A549 (cell line): Measurements from ENCODE around the gene IFNB1. TPM values are rescaled to one million over a fixed set of nuclear protein-coding genes. Genes with fewer than 3 reads are reported as not detected.

Experiments used
- ATAC-seq, 2 experiments: fragments of 200-7000 bp in 1 of 2; fragments of >200 bp in 1 of 2; cut with Nextera tagmentation in 1 of 2; cut with Tn5 transposase in 1 of 2; 3 replicates each; pipeline versions ENCODE4 v1.8.0 to v1.9.1; 2018 to 2020; ENCODE audit warnings: mild to moderate bottlenecking in 1 of 2, moderate library complexity in 1 of 2
- CTCF ChIA-PET: fragments of 300-600 bp; sonication (Branson Sonifier 250); formaldehyde crosslinking; extraction: SDS; loops from one replicate; lab custom pipeline; 2021; ENCODE audit warnings: antibody characterized with exemption, inconsistent platforms; lab: Yijun Ruan, JAX
- POLR2A ChIA-PET: fragments of 350-600 bp; formaldehyde crosslinking; extraction: SDS; loops from one replicate; lab custom pipeline; 2021; ENCODE audit warnings: antibody characterized with exemption, inconsistent platforms; lab: Yijun Ruan, JAX
- DNase-seq, 2 experiments: peaks; one replicate each; pipeline versions ENCODE4 v3.0.0 to v3.0.0-alpha.2; 2011 to 2016; ENCODE audit warnings: low read depth in 1 of 2, low spot score in 1 of 2
- FAIRE-seq: peaks from 2 replicates; lab custom pipeline; 2011; peaks lifted over from hg19 to GRCh38; lab: Jason Lieb, UNC
- H3K27ac ChIP-seq, 2 experiments: fragments of >200 bp; sonication (Bioruptor Twin); formaldehyde crosslinking; 3 replicates each; pipeline ENCODE4 v1.5.1; 2016 to 2017
- H3K4me1 ChIP-seq: fragments of >200 bp; sonication (Bioruptor Twin); formaldehyde crosslinking; 3 replicates; pipeline ENCODE4 v1.6.1; 2016
- H3K4me2 ChIP-seq: fragments of >200 bp; sonication (Bioruptor Twin); formaldehyde crosslinking; 3 replicates; pipeline ENCODE4 v1.6.1; 2016
- H3K4me3 ChIP-seq: fragments of >200 bp; sonication (Bioruptor Twin); formaldehyde crosslinking; 3 replicates; pipeline ENCODE4 v1.5.1; 2016
- H3K9me3 ChIP-seq: fragments of >200 bp; sonication (Bioruptor Twin); formaldehyde crosslinking; 3 replicates; pipeline ENCODE4 v1.6.1; 2016
- BHLHE40 ChIP-seq: IDR thresholded peaks from 2 replicates; pipeline ENCODE4 v1.6.1; 2012; ENCODE audit warnings: low read depth, low read length, inconsistent platforms
- CBX2 ChIP-seq: fragments of 200-600 bp; sonication (generic); IDR thresholded peaks from 2 replicates; pipeline ENCODE4 v1.6.1; 2016; ENCODE audit warnings: low read depth, mild to moderate bottlenecking, borderline replicate concordance
- CBX8 ChIP-seq: fragments of 200-600 bp; sonication (generic); IDR thresholded peaks from 2 replicates; pipeline ENCODE4 v1.6.1; 2016
- CHD4 ChIP-seq: fragments of 200-600 bp; sonication (generic); IDR thresholded peaks from 2 replicates; pipeline ENCODE4 v1.6.1; 2016; ENCODE audit warnings: antibody characterized with exemption, mild to moderate bottlenecking, borderline replicate concordance
- EHMT2 ChIP-seq: fragments of 200-600 bp; sonication (generic); IDR thresholded peaks from 2 replicates; pipeline ENCODE4 v1.6.1; 2016; ENCODE audit warnings: antibody characterized with exemption, low read depth, mild to moderate bottlenecking, moderate library complexity
- EP300 ChIP-seq, 2 experiments: fragments of >200 bp; sonication (Bioruptor Twin); formaldehyde crosslinking; IDR thresholded peaks; 2 replicates in 1 of 2; 3 replicates in 1 of 2; pipeline ENCODE4 v1.6.1; 2016 to 2017
- ESRRA ChIP-seq: fragments of 150-350 bp; IDR thresholded peaks from 2 replicates; pipeline ENCODE4 v1.6.1; 2014; ENCODE audit warnings: mild to moderate bottlenecking, low read length, borderline replicate concordance
- FOSB ChIP-seq: fragments of 250-450 bp; sonication (Bioruptor Pico); IDR thresholded peaks from 2 replicates; pipeline ENCODE4 v1.5.0; 2020; ENCODE audit warnings: mild to moderate bottlenecking, moderate library complexity
- GATA3 ChIP-seq: IDR thresholded peaks from 2 replicates; pipeline ENCODE4 v1.6.1; 2012; ENCODE audit warnings: borderline replicate concordance
- HOXA7 ChIP-seq: fragments of 250-450 bp; sonication (Bioruptor Pico); IDR thresholded peaks from 2 replicates; pipeline ENCODE4 v1.5.0; 2020; ENCODE audit warnings: mild to moderate bottlenecking, moderate library complexity
- NFE2L2 ChIP-seq: fragments of 150-350 bp; conservative IDR thresholded peaks from 2 replicates; pipeline ENCODE4 v1.6.1; 2014; ENCODE audit warnings: low read length
- NPAS2 ChIP-seq: fragments of 250-450 bp; sonication (Bioruptor Pico); IDR thresholded peaks from 2 replicates; pipeline ENCODE4 v1.8.0; 2022; ENCODE audit warnings: mild to moderate bottlenecking, moderate library complexity, borderline replicate concordance
- NR3C1 ChIP-seq: fragments of >200 bp; sonication (Bioruptor Twin); formaldehyde crosslinking; IDR thresholded peaks from 3 replicates; pipeline ENCODE4 v1.6.1; 2017
- POLR2A ChIP-seq: IDR thresholded peaks from 2 replicates; pipeline ENCODE4 v1.6.1; 2012; ENCODE audit warnings: mild to moderate bottlenecking, low read length
- RARB ChIP-seq: fragments of 250-450 bp; sonication (Bioruptor Pico); IDR thresholded peaks from 2 replicates; pipeline ENCODE4 v1.8.0; 2021; ENCODE audit warnings: mild to moderate bottlenecking, moderate library complexity
- RCOR1 ChIP-seq: fragments of 150-350 bp; IDR thresholded peaks from 2 replicates; pipeline ENCODE4 v1.6.1; 2014; ENCODE audit warnings: antibody characterized with exemption, low read length, low read depth
- RFX5 ChIP-seq: fragments of 450-650 bp; IDR thresholded peaks from 2 replicates; pipeline ENCODE4 v1.7.1; 2014; ENCODE audit warnings: antibody characterized with exemption, mild to moderate bottlenecking, moderate library complexity
- RNF2 ChIP-seq: fragments of 200-600 bp; sonication (generic); IDR thresholded peaks from 2 replicates; pipeline ENCODE4 v1.6.1; 2016; ENCODE audit warnings: low read depth, mild to moderate bottlenecking, antibody characterized with exemption, moderate library complexity, borderline replicate concordance
- SMC3 ChIP-seq: fragments of >200 bp; sonication (Bioruptor Twin); formaldehyde crosslinking; IDR thresholded peaks from 3 replicates; pipeline ENCODE4 v1.6.1; 2018; ENCODE audit warnings: inconsistent platforms
- SREBF2 ChIP-seq: fragments of 450-650 bp; IDR thresholded peaks from 2 replicates; pipeline ENCODE4 v1.6.1; 2014; ENCODE audit warnings: mild to moderate bottlenecking, moderate library complexity
- TP53 ChIP-seq: fragments of 250-450 bp; sonication (Bioruptor Pico); IDR thresholded peaks from 2 replicates; pipeline ENCODE4 v1.5.0; 2021; ENCODE audit warnings: mild to moderate bottlenecking, moderate library complexity
- ZC3H11A ChIP-seq: fragments of 450-650 bp; IDR thresholded peaks from 2 replicates; pipeline ENCODE4 v1.6.1; 2014; ENCODE audit warnings: antibody characterized with exemption, mild to moderate bottlenecking
- ZSCAN20 ChIP-seq: fragments of 250-450 bp; sonication (Bioruptor Pico); IDR thresholded peaks from 2 replicates; pipeline ENCODE4 v1.8.0; 2022; ENCODE audit warnings: mild to moderate bottlenecking, moderate library complexity
- WGBS: methylation state at CpG from one replicate; pipeline ENCODE4 v1.1.6; 2017; ENCODE audit errors: missing lambda C conversion rate; 5-methylcytosine and 5-hydroxymethylcytosine counted together
- polyA plus RNA-seq, 4 experiments: library from polyadenylated mRNA; depleted of rRNA in 3 of 4; stranded (reverse); fragments of >200 nt; fragmentation: RNase III in 1 of 4; extraction: RNeasy Plus Mini Kit Qiagen cat#74134 plus additional on column Dnase treatment in 1 of 4; gene quantifications; 2 replicates in 3 of 4; 3 replicates in 1 of 4; pipeline ENCODE4 v1.2.3, GENCODE V29; 2011 to 2017
- TF ChIP-seq, protein P1 (sequence below): fragments of >200 bp; sonication (Bioruptor Twin); formaldehyde crosslinking; IDR thresholded peaks from 2 replicates; pipeline ENCODE4 v1.6.1; 2016
- TF ChIP-seq, protein P2 (sequence below): fragments of 150-350 bp; IDR thresholded peaks from 2 replicates; pipeline ENCODE4 v1.6.1; 2014; ENCODE audit warnings: low read depth, mild to moderate bottlenecking, low read length
- TF ChIP-seq, protein P3 (sequence below): fragments of 450-650 bp; IDR thresholded peaks from 2 replicates; pipeline ENCODE4 v1.6.1; 2014; ENCODE audit warnings: antibody characterized with exemption
- TF ChIP-seq, protein P4 (sequence below): fragments of 250-450 bp; sonication (Bioruptor Pico); IDR thresholded peaks from 2 replicates; pipeline ENCODE4 v1.5.0; 2021; ENCODE audit warnings: mild to moderate bottlenecking, moderate library complexity, borderline replicate concordance
- TF ChIP-seq, protein P5 (sequence below): IDR thresholded peaks from 2 replicates; pipeline ENCODE4 v1.6.1; 2012; ENCODE audit warnings: low read depth, borderline replicate concordance

The IFNB1 gene
- polyA plus RNA-seq, 2 of the 4 experiments (the other 2 are of a cell fraction), result not detected

DNA sequence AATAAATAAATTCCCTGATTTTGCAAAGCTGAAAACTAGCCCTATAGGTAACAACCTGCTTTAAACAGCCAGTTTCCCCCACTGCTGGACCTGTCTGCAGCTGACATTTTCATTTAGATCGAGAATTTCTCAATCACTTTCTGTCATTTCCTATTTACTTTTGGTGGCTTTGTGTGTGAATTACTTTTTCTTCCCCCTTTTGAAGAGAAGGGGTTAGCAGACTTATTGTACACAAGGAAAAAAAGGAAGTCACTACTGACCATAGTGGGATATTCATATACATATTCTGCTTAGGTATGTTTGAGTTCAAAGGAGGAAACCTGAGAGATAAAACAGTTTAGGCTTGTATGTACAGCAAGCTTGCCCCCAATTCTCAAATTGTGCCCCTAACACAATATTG is 27.0 kb upstream of the IFNB1 start:
- WGBS, result 5% methylated on average over 1 of the region's 1 CpG
- H3K4me1 ChIP-seq, result no peaks in the 10 kb centered on the region
- no peak overlapping the region for H3K4me2 ChIP-seq
- CTCF ChIA-PET, result interaction anchor here (1.0 to 1.8 kb wide), 6 partner anchors 118 to 1640 kb away, joined by 3 to 10 read pairs (median 3); no protein-coding TSS in a partner anchor
- FAIRE-seq, result no peak
- no peak overlapping the region for H3K27ac ChIP-seq
- no peak for ATAC-seq
- no peak overlapping the region for H3K4me3 ChIP-seq
- H3K9me3 ChIP-seq, result no peaks in the 10 kb centered on the region
- POLR2A ChIA-PET, result no interaction called here
- TF ChIP-seq TP53 (CRISPR knock-in tag) (no peak), EHMT2 (no peak), NFE2L2 (no peak), HOXA7 (no peak), ZSCAN20 (CRISPR knock-in tag) (no peak), GATA3 (no peak), RFX5 (no peak), CBX8 (no peak), RNF2 (no peak), POLR2A (no peak), ZC3H11A (no peak), RARB (CRISPR knock-in tag) (no peak), NR3C1 (no peak), EP300 (IDR thresholded peaks at IDR 0.05) (no peak), FOSB (no peak)
- TF ChIP-seq, protein P1, sequence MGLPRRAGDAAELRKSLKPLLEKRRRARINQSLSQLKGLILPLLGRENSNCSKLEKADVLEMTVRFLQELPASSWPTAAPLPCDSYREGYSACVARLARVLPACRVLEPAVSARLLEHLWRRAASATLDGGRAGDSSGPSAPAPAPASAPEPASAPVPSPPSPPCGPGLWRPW, result no peak
- TF ChIP-seq, protein P2, sequence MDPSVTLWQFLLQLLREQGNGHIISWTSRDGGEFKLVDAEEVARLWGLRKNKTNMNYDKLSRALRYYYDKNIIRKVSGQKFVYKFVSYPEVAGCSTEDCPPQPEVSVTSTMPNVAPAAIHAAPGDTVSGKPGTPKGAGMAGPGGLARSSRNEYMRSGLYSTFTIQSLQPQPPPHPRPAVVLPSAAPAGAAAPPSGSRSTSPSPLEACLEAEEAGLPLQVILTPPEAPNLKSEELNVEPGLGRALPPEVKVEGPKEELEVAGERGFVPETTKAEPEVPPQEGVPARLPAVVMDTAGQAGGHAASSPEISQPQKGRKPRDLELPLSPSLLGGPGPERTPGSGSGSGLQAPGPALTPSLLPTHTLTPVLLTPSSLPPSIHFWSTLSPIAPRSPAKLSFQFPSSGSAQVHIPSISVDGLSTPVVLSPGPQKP, result no peak
- TF ChIP-seq, protein P3, sequence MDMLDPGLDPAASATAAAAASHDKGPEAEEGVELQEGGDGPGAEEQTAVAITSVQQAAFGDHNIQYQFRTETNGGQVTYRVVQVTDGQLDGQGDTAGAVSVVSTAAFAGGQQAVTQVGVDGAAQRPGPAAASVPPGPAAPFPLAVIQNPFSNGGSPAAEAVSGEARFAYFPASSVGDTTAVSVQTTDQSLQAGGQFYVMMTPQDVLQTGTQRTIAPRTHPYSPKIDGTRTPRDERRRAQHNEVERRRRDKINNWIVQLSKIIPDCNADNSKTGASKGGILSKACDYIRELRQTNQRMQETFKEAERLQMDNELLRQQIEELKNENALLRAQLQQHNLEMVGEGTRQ, result no peak
- no peak for DNase-seq

DNA sequence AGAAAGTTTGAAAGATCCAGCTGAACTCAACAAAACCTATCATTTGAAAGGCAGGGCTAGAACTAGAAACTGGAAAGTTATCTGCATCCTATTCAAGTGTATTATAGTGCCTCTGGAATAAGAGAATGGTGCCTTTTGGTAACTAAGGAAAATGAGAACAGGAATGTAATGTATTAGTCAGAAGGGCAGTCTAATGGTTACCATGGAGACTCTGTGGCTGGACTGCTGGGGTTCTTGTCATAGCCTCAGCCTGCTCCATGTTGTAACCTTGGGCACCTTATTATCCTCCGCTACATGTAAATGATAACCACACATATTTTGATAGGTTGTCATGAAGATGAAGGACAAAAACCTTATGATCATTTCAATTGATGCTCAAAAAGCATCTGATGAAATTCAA is 24.6 kb upstream of the IFNB1 start:
- H3K27ac ChIP-seq, result no peak overlapping the region
- no peaks in the 10 kb centered on the region for H3K9me3 ChIP-seq
- TF ChIP-seq NFE2L2 (no peak), CHD4 (no peak), SMC3 (no peak), BHLHE40 (no peak), NPAS2 (CRISPR knock-in tag) (no peak), RCOR1 (no peak), CBX2 (no peak), SREBF2 (no peak), GATA3 (no peak), ESRRA (no peak)
- TF ChIP-seq, protein P3, result no peak
- TF ChIP-seq, protein P4, sequence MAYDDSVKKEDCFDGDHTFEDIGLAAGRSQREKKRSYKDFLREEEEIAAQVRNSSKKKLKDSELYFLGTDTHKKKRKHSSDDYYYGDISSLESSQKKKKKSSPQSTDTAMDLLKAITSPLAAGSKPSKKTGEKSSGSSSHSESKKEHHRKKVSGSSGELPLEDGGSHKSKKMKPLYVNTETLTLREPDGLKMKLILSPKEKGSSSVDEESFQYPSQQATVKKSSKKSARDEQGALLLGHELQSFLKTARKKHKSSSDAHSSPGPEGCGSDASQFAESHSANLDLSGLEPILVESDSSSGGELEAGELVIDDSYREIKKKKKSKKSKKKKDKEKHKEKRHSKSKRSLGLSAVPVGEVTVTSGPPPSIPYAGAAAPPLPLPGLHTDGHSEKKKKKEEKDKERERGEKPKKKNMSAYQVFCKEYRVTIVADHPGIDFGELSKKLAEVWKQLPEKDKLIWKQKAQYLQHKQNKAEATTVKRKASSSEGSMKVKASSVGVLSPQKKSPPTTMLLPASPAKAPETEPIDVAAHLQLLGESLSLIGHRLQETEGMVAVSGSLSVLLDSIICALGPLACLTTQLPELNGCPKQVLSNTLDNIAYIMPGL (CRISPR knock-in tag), result no peak
- TF ChIP-seq, protein P5, sequence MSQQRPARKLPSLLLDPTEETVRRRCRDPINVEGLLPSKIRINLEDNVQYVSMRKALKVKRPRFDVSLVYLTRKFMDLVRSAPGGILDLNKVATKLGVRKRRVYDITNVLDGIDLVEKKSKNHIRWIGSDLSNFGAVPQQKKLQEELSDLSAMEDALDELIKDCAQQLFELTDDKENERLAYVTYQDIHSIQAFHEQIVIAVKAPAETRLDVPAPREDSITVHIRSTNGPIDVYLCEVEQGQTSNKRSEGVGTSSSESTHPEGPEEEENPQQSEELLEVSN, result no peak
- TF ChIP-seq, all 56 proteins: peak for 0
- Histone ChIP-seq H3K4me2 (no peak overlapping the region), H3K4me1 (no peaks in the 10 kb centered on the region), H3K4me3 (no peak overlapping the region)
- ChIA-PET POLR2A (no interaction called here), CTCF (interaction anchor here (0.9 to 2.7 kb wide), 3 partner anchors 9 to 480 kb away, joined by 3 to 20 read pairs (median 3); partner anchors contain the start of gene MLLT3)
- FAIRE-seq (no peak), DNase-seq (no peak), ATAC-seq (no peak; a peak in 1 of 6 replicates)
- WGBS, result 95% methylated on average over 1 of the region's 1 CpG
